Measurements from ENCODE around the gene TMC7.

- TF ChIP-seq CTCF (IDR thresholded peaks at IDR 0.05; ENCODE audit: low read depth, low read length, missing input control) (no peak), RXRA (IDR thresholded peaks at IDR 0.05) (no peak), REST (IDR thresholded peaks at IDR 0.05) (no peak), GABPA (IDR thresholded peaks at IDR 0.05 in 1 of 2, conservative IDR thresholded peaks at IDR 0.05 in 1 of 2) (no peak), MAX (IDR thresholded peaks at IDR 0.05) (no peak), RAD21 (IDR thresholded peaks at IDR 0.05) (no peak), NR2F2 (IDR thresholded peaks at IDR 0.05) (no peak), YY1 (IDR thresholded peaks at IDR 0.05) (no peak)
Measured at GRCh38 chr16:19073344-19073743, 89.6 kb downstream of the TMC7 start.

Measured in liver (tissue), 3 donors.